Pons (tissue), 1 donor: Measurements from ENCODE around the gene UBE2O.

ENCODE experiments used
- DNase-seq: peaks from one replicate; pipeline ENCODE4 v3.0.0-alpha.2; 2016; ENCODE audit warnings: low spot score

Gene UBE2O

GRCh38 chr17:76439314-76439928, 13.5 kb downstream of the UBE2O start:
- no peak for DNase-seq

GRCh38 chr17:76438906-76439305, 14.0 kb downstream of the UBE2O start:
- no peak for DNase-seq

- DNase-seq: no peak
Observed at GRCh38 chr17:76437467-76438402, 15.2 kb downstream of the UBE2O start.

- DNase-seq: no peak
Observed at GRCh38 chr17:76435751-76436150, 17.2 kb downstream of the UBE2O start.

GRCh38 chr17:76434870-76435269, 18.1 kb downstream of the UBE2O start:
- DNase-seq: no peak

GRCh38 chr17:76433693-76434092, 19.3 kb downstream of the UBE2O start:
- no peak for DNase-seq

- no peak for DNase-seq
Observed at GRCh38 chr17:76432712-76433336, 20.1 kb downstream of the UBE2O start.

- DNase-seq: no peak
Observed at GRCh38 chr17:76432004-76432403, 20.9 kb downstream of the UBE2O start.

- DNase-seq: no peak
Observed at GRCh38 chr17:76431509-76431908, 21.4 kb downstream of the UBE2O start.

- DNase-seq: no peak
Observed at GRCh38 chr17:76428511-76428910, 24.4 kb downstream of the UBE2O start.

- no peak for DNase-seq
Observed at GRCh38 chr17:76427501-76428231, 25.3 kb downstream of the UBE2O start.

GRCh38 chr17:76426853-76427252, 26.1 kb downstream of the UBE2O start:
- DNase-seq: no peak

- DNase-seq: no peak
Observed at GRCh38 chr17:76422860-76423259, 30.1 kb downstream of the UBE2O start.

GRCh38 chr17:76422406-76422805, 30.5 kb downstream of the UBE2O start:
- no peak for DNase-seq

GRCh38 chr17:76421044-76421407, 31.9 kb downstream of the UBE2O start:
- DNase-seq: peak; percentile 49

GRCh38 chr17:76420356-76421043, 32.5 kb downstream of the UBE2O start:
- DNase-seq: no peak

- no peak for DNase-seq
Observed at GRCh38 chr17:76419576-76420260, 33.2 kb downstream of the UBE2O start.

- DNase-seq: no peak
Observed at GRCh38 chr17:76417499-76418143, 35.3 kb downstream of the UBE2O start.

GRCh38 chr17:76416899-76417298, 36.1 kb downstream of the UBE2O start:
- no peak for DNase-seq

- DNase-seq: no peak
Observed at GRCh38 chr17:76416457-76416856, 36.5 kb downstream of the UBE2O start.

- no peak for DNase-seq
Observed at GRCh38 chr17:76415786-76416185, 37.2 kb downstream of the UBE2O start.
